GM19193 (cell line): Measurements from ENCODE around the gene ANXA1.

Experiments used
- POLR2A ChIP-seq: IDR thresholded peaks from 4 replicates; pipeline ENCODE4 v1.6.1; 2011; ENCODE audit not compliant: insufficient read depth, insufficient read length; ENCODE audit errors: extremely low read depth

The ANXA1 gene

GRCh38 chr9:73216100-73216499 is 64.4 kb downstream of the ANXA1 start:
- no peak for TF ChIP-seq POLR2A
